Colonic mucosa (tissue), 4 donors: ENCODE data around the gene FOSL2. TPM values are rescaled to one million over a fixed set of nuclear protein-coding genes. Genes with fewer than 3 reads are reported as not detected.

ENCODE experiments used
- DNase-seq: peaks from one replicate; pipeline ENCODE4 v3.0.0-alpha.2; 2020
- H3K27ac ChIP-seq: fragments of 200-600 bp; one replicate; pipeline ENCODE4 v1.8.0; 2021
- H3K27me3 ChIP-seq: fragments of 200-600 bp; one replicate; pipeline ENCODE4 v1.8.0; 2021
- H3K36me3 ChIP-seq: fragments of 200-600 bp; one replicate; pipeline ENCODE4 v1.8.0; 2021
- H3K4me1 ChIP-seq: fragments of 200-600 bp; one replicate; pipeline ENCODE4 v1.8.0; 2021; ENCODE audit warnings: mild to moderate bottlenecking
- H3K4me3 ChIP-seq: fragments of 200-600 bp; one replicate; pipeline ENCODE4 v1.8.0; 2021
- H3K9ac ChIP-seq, 2 donors: one replicate each; pipeline ENCODE4 v1.7.0; 2013; ENCODE audit warnings: control low read depth in 2 of 2, low read depth in 2 of 2, low read length in 2 of 2
- H3K9me3 ChIP-seq: fragments of 200-600 bp; one replicate; pipeline ENCODE4 v1.8.0; 2021
- intact Hi-C: fragments of 100-400 bp; cut with DNase I; formaldehyde crosslinking; loops from one replicate; pipeline ENCODE4 v1.14.1; 2022
- total RNA-seq, 2 donors: library from RNA; stranded (reverse); fragmentation: NEBNext Ultra II Directional in 1 of 2; extraction: Animal tissue kit (Norgen Biotek cat#: 25700) in 1 of 2; gene quantifications; one replicate each; pipeline ENCODE4 v1.2.1, GENCODE V29; 2021
- TF ChIP-seq, protein P1 (sequence below): fragments of 200-600 bp; IDR thresholded peaks from one replicate; pipeline ENCODE4 v1.8.0; 2022; ENCODE audit warnings: antibody characterized with exemption, mild to moderate bottlenecking
- donor health status: healthy.
- donor health status: DM: no; HTN: no; CAD: no.
- donor health status: DM: no; HTN: no; CAD: no.

FOSL2 gene
- total RNA-seq, 2 donors from 2014 or later: 74.2 to 142 TPM

DNA sequence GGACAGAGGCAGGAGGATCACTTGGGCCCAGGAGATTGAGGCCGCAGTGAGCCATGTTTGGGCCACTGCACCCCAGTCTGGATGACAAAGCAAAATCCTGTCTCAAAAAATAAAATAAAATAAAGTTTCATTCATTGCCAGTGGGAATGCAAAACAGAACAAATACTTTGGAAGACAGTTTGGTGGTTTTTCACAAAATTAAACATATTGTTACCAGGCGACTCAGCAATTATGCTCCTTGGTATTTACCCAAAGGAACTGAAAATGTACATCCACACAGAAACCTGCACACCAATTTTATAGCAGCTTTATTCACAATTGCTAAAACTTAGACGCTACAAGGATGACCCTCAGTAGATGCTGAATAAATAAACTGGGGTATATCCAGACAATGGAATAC is 35.8 kb downstream of the FOSL2 start:
- Histone ChIP-seq H3K27ac (no peak overlapping the region), H3K4me3 (no peak overlapping the region), H3K9ac (no peak overlapping the region), H3K36me3 (no peaks in the 10 kb centered on the region), H3K27me3 (no peaks in the 10 kb centered on the region), H3K4me1 (no peaks in the 10 kb centered on the region), H3K9me3 (no peaks in the 10 kb centered on the region)
- no peak for DNase-seq
- intact Hi-C loops: no loop called here
- TF ChIP-seq, protein P1, sequence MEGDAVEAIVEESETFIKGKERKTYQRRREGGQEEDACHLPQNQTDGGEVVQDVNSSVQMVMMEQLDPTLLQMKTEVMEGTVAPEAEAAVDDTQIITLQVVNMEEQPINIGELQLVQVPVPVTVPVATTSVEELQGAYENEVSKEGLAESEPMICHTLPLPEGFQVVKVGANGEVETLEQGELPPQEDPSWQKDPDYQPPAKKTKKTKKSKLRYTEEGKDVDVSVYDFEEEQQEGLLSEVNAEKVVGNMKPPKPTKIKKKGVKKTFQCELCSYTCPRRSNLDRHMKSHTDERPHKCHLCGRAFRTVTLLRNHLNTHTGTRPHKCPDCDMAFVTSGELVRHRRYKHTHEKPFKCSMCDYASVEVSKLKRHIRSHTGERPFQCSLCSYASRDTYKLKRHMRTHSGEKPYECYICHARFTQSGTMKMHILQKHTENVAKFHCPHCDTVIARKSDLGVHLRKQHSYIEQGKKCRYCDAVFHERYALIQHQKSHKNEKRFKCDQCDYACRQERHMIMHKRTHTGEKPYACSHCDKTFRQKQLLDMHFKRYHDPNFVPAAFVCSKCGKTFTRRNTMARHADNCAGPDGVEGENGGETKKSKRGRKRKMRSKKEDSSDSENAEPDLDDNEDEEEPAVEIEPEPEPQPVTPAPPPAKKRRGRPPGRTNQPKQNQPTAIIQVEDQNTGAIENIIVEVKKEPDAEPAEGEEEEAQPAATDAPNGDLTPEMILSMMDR: no peak

DNA sequence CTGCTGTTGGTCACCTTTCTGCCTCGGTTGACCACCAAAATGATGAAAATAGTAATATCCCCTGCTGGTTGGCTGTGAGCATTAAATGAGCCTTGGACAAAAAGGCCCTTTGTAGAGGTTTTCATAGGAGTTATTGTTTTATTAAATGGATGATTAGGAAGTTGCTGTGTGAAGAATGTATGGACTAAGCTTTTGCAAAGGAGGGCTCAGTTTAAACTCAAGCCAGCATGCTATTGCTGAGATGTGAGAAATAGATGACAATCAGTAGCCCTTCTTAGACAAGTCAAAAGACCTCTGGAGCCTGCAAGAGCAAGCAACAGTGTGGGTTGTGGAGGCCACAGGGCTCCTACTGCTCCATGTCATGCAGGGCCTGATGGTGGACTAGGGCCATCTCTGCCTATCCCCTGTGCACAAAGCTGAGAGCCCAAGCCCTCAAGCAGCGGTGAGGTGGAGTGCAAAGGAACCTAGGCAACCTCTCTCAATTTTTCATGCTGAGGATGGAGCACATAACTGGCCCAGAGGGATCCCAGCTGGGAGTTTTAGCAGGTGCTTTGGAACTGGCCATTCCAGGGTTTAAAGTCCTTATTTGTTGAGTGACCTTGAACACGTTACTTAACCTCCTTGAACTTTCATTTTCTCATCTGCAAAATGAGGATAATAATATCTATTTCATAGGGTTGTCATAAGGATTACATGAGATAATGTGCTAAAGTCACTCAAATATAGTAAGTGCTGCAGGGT is 37.1 kb downstream of the FOSL2 start:
- H3K36me3 ChIP-seq: no peaks in the 10 kb centered on the region
- no peaks in the 10 kb centered on the region for H3K9me3 ChIP-seq
- no peak for DNase-seq
- H3K27me3 ChIP-seq: no peaks in the 10 kb centered on the region
- H3K4me1 ChIP-seq: no peaks in the 10 kb centered on the region
- intact Hi-C loops: no loop called here
- TF ChIP-seq, protein P1: no peak
- no peak overlapping the region for H3K4me3 ChIP-seq
- H3K9ac ChIP-seq: no peak overlapping the region
- no peak overlapping the region for H3K27ac ChIP-seq

DNA sequence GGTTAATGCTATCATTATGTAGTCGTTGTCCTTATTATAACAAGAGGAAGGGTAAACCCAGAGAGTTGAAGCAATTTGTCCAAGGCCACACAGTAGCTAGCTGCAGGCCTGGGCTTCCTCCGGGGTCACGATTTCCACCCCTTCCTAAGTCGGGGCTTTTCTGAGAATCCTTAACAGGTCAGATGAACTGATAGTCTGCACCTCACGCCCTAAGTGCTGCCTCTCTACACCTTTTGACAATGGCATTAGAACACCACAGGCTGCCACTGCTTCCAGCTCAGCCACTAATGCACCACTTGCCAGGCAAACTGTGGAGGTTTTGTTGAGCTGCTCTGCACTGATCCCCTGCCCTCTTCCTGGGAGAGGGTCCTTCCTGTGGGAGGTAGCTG is 37.7 kb downstream of the FOSL2 start:
- DNase-seq: no peak
- TF ChIP-seq, protein P1: no peak
- no peak overlapping the region for H3K27ac ChIP-seq
- H3K36me3 ChIP-seq: no peaks in the 10 kb centered on the region
- intact Hi-C loops: no loop called here
- H3K4me1 ChIP-seq: peaks cover 1% of the 10 kb centered on the region
- no peak overlapping the region for H3K9ac ChIP-seq
- H3K9me3 ChIP-seq: no peaks in the 10 kb centered on the region
- no peak overlapping the region for H3K4me3 ChIP-seq
- H3K27me3 ChIP-seq: no peaks in the 10 kb centered on the region

DNA sequence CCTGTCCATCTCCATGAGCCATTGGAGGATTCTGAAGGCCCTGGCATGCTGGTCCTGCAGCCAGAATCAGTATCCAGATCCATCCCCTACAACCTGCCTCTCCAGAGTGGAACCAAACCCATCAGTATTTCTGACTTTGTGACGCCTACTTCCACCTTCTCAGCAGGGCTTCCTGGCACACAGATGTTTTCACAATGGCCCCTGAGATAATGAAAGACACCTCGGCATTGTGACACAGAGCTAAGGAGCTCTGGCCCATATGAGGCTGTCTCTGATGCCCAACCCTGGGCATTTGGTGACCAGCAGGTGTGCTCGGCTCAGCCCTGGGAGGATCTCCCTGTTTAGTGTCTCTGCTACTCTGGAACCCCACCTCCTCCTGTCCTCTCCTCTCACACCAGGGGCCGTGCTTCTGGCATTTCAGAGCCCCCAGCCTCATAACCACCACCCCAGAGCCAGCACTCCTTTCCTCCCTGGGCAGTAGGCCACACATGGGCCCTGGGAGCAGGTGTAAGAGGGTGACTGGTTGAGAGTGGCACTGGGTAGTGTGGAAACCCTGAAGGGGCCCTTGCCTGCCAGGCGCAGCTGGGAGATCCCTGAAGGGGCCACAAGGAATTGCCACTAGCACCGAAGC is 38.2 kb downstream of the FOSL2 start:
- no peak overlapping the region for H3K9ac ChIP-seq
- no peak overlapping the region for H3K4me3 ChIP-seq
- intact Hi-C loops: no loop called here
- TF ChIP-seq, protein P1: no peak
- no peaks in the 10 kb centered on the region for H3K9me3 ChIP-seq
- H3K27me3 ChIP-seq: no peaks in the 10 kb centered on the region
- H3K27ac ChIP-seq: no peak overlapping the region
- peaks cover 4% of the 10 kb centered on the region for H3K4me1 ChIP-seq
- H3K36me3 ChIP-seq: no peaks in the 10 kb centered on the region
- no peak for DNase-seq

DNA sequence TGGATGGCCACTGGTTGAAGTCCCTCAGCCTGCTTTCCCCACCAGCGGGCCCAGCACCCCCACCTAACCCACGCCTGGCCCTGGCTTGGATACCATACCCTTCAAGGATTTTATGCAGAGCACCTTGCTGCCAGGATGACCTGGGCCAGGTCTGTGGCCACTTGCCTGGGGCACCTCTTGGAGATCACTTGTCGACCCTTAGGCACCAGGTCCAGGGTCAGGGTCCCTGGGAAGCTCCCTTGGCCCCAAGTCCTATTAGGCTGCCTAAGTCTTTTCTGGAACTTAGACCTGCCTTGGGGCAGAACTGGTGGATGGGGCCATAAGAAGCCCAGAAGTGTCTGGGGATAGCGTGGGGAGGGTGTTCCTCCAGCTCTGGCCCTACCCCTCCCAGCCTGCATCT is 39.1 kb downstream of the FOSL2 start:
- H3K4me1 ChIP-seq: peaks cover 4% of the 10 kb centered on the region
- no peak overlapping the region for H3K9ac ChIP-seq
- no peaks in the 10 kb centered on the region for H3K9me3 ChIP-seq
- TF ChIP-seq, protein P1: no peak
- no peak overlapping the region for H3K4me3 ChIP-seq
- DNase-seq: no peak
- no peaks in the 10 kb centered on the region for H3K36me3 ChIP-seq
- intact Hi-C loops: no loop called here
- H3K27me3 ChIP-seq: no peaks in the 10 kb centered on the region
- no peak overlapping the region for H3K27ac ChIP-seq
